Measurements from ENCODE around the gene CALN1.
A peak's percentile ranks its signal among the peaks of the same experiment; 100 is the strongest.
"Not testable (repeated sequence)": the region's sequence is repeated elsewhere in the genome, so short reads cannot be mapped to it uniquely, and the experiment has no call there.

CALN1 gene

GRCh38 chr7:71739520-71740173 lies 672.5 kb downstream of the CALN1 start:
- no peak overlapping the region for H3K4me3 ChIP-seq (ENCODE audit: severe bottlenecking)
- no peaks in the 10 kb centered on the region for H3K27me3 ChIP-seq (ENCODE audit: insufficient read depth, poor library complexity, severe bottlenecking)
- no peaks in the 10 kb centered on the region for H3K9me3 ChIP-seq (ENCODE audit: severe bottlenecking)
- no peak for TF ChIP-seq CTCF (IDR thresholded peaks at IDR 0.05; ENCODE audit: poor library complexity, severe bottlenecking)
- no peak overlapping the region for H3K27ac ChIP-seq (ENCODE audit: poor library complexity, severe bottlenecking)
- no peaks in the 10 kb centered on the region for H3K4me1 ChIP-seq (ENCODE audit: insufficient read depth, poor library complexity, severe bottlenecking)
- H3K36me3 ChIP-seq (ENCODE audit: low read depth): no peaks in the 10 kb centered on the region
- DNase-seq (ENCODE audit: low spot score) (no peak), ATAC-seq (ENCODE audit: low read depth) (no peak)

DNA sequence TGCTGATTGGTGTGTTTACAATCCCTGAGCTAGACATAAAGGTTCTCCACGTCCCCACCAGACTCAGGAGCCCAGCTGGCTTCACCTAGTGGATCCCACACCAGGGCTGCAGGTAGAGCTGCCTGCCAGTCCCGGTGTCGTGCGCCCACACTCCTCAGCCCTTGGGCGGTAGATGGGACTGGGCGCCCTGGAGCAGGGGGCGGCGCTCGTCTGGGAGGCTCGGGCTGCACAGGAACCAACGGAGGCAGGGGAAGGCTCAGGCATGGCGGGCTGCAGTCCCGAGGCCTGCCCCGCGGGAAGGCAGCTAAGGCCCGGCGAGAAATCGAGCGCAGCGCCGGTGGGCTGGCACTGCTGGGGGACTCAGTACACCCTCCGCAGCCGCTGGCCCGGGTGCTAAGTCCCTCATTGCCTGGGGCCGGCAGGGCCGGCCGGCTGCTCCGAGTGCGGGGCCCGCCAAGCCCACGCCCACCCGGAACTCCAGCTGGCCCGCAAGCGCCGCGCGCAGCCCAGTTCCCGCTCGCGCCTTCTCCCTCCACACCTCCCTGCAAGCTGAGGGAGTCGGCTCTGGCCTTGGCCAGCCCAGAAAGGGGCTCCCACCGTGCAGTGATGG lies 674.1 kb downstream of the CALN1 start:
- not testable (repeated sequence) for H3K9me3 ChIP-seq (ENCODE audit: severe bottlenecking); H3K27ac ChIP-seq (ENCODE audit: poor library complexity, severe bottlenecking); DNase-seq (ENCODE audit: low spot score); H3K27me3 ChIP-seq (ENCODE audit: insufficient read depth, poor library complexity, severe bottlenecking); ATAC-seq (ENCODE audit: low read depth); H3K36me3 ChIP-seq (ENCODE audit: low read depth); H3K4me3 ChIP-seq (ENCODE audit: severe bottlenecking); H3K4me1 ChIP-seq (ENCODE audit: insufficient read depth, poor library complexity, severe bottlenecking)

DNA sequence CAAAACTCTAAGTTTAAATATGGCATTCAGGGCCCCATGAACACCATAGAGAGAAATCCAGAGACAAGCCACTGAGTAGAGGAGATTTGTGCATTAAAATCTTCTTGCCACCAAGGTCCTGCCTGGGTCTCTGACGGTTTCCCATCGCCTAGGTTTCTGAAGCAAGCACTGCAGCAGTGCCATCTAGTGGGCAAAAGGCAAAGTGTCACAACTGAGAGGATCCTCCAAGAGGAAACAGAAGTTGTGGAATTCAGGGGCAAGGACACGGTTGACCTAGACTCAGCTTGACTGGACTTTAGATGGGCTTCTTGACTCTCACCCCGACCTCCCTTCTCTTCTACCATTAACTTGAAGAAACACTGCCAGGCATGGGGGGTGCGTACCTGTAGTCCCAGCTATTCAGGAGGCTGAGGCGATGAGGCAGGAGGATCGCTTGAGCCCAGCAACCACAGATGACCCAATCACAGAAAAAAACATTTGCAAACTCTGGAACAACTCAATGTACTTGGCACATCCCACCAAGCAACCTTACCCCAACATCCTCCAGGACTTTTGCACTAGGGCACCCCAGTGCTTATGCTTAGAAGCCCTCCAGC lies 676.1 kb downstream of the CALN1 start:
- H3K27ac ChIP-seq (ENCODE audit: poor library complexity, severe bottlenecking): no peak overlapping the region
- no peaks in the 10 kb centered on the region for H3K4me1 ChIP-seq (ENCODE audit: insufficient read depth, poor library complexity, severe bottlenecking)
- peak; percentile 88 for TF ChIP-seq CTCF (IDR thresholded peaks at IDR 0.05; ENCODE audit: poor library complexity, severe bottlenecking)
- H3K9me3 ChIP-seq (ENCODE audit: severe bottlenecking): no peaks in the 10 kb centered on the region
- ATAC-seq (ENCODE audit: low read depth) (peak; percentile 69; the same call in 2 of the 3 replicates), DNase-seq (ENCODE audit: low spot score) (no peak)
- no peaks in the 10 kb centered on the region for H3K36me3 ChIP-seq (ENCODE audit: low read depth)
- H3K4me3 ChIP-seq (ENCODE audit: severe bottlenecking): no peak overlapping the region
- no peaks in the 10 kb centered on the region for H3K27me3 ChIP-seq (ENCODE audit: insufficient read depth, poor library complexity, severe bottlenecking)

DNA sequence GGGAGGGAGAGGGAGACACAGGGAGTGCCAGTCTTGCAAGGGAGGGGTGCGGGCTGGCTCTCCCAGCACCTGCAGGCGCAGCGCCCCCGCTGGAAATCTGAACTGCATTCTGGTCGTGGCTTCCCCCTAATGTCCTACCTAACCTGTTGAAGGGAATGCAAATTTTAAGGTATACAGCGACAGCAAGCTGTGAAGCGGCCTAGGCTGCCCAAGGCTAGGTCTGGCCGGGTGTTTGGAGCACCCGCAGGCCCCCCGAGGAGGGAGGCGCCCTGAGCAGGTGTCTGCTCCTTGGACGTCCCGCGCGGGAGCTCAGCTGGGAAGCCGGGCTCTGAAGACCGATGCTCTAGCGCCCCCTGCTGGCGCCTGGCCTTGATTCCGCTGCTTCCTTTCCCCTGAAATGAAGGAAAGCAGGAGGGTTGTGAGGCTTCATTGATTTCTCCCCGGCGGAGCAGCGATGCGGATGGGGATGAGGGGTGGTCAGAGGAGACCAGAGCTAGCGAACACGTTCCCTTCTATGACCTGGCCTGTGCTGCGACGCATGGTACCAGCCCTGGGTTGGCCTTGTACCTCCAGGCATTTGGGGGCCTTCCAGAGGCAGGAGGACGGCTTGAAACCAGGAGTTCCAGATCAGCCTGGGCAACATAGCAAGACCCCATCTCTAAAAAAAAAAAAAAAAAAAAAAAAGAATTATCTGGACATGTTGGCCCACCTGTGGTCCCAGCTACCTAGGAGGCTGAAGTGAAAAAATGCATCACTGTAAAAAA lies 678.8 kb downstream of the CALN1 start:
- H3K4me1 ChIP-seq (ENCODE audit: insufficient read depth, poor library complexity, severe bottlenecking): no peaks in the 10 kb centered on the region
- no peak for DNase-seq (ENCODE audit: low spot score)
- peak; percentile 48; the same call in 2 of the 3 replicates for ATAC-seq (ENCODE audit: low read depth)
- H3K36me3 ChIP-seq (ENCODE audit: low read depth): no peaks in the 10 kb centered on the region
- peak; percentile 76 for TF ChIP-seq CTCF (IDR thresholded peaks at IDR 0.05; ENCODE audit: poor library complexity, severe bottlenecking)
- H3K27me3 ChIP-seq (ENCODE audit: insufficient read depth, poor library complexity, severe bottlenecking): no peaks in the 10 kb centered on the region
- no peaks in the 10 kb centered on the region for H3K9me3 ChIP-seq (ENCODE audit: severe bottlenecking)
- no peak overlapping the region for H3K27ac ChIP-seq (ENCODE audit: poor library complexity, severe bottlenecking)
- H3K4me3 ChIP-seq (ENCODE audit: severe bottlenecking): no peak overlapping the region

GRCh38 chr7:71731740-71732139 lies 680.4 kb downstream of the CALN1 start:
- no peaks in the 10 kb centered on the region for H3K4me1 ChIP-seq (ENCODE audit: insufficient read depth, poor library complexity, severe bottlenecking)
- H3K36me3 ChIP-seq (ENCODE audit: low read depth): no peaks in the 10 kb centered on the region
- ATAC-seq (ENCODE audit: low read depth): no peak
- no peaks in the 10 kb centered on the region for H3K27me3 ChIP-seq (ENCODE audit: insufficient read depth, poor library complexity, severe bottlenecking)
- H3K9me3 ChIP-seq (ENCODE audit: severe bottlenecking): no peaks in the 10 kb centered on the region
- TF ChIP-seq CTCF (IDR thresholded peaks at IDR 0.05; ENCODE audit: poor library complexity, severe bottlenecking): no peak
- no peak overlapping the region for H3K4me3 ChIP-seq (ENCODE audit: severe bottlenecking)
- DNase-seq (ENCODE audit: low spot score): no peak
- H3K27ac ChIP-seq (ENCODE audit: poor library complexity, severe bottlenecking): no peak overlapping the region

Data from RWPE2 (cell line).